Motor neuron (in vitro differentiated cells): ENCODE data around the gene ZNF740. TPM values are rescaled to one million over a fixed set of nuclear protein-coding genes. Genes with fewer than 3 reads are reported as not detected.

Experiments
- ATAC-seq, 8 experiments: fragments of 200-7000 bp; cut with Tn5 transposase; replicated peaks in 6 of 8; 2 replicates each; pipeline ENCODE4 v1.8.0; 2021; ENCODE audit warnings: mild to moderate bottlenecking in 8 of 8, moderate library complexity in 8 of 8
- H3K27ac ChIP-seq, 2 donors: fragments of 250-450 bp; sonication (Bioruptor Pico); 2 replicates each; pipeline ENCODE4 v1.9.0; 2021; ENCODE audit warnings: antibody characterized with exemption in 2 of 2, mild to moderate bottlenecking in 2 of 2, moderate library complexity in 1 of 2
- H3K4me1 ChIP-seq, 2 donors: fragments of 250-450 bp; sonication (Bioruptor Pico); replicated peaks in 1 of 2; 2 replicates each; pipeline ENCODE4 v1.6.1; 2021; ENCODE audit warnings: antibody characterized with exemption in 2 of 2, mild to moderate bottlenecking in 2 of 2, moderate library complexity in 1 of 2
- H3K4me3 ChIP-seq, 5 donors: fragments of 250-450 bp; sonication (Bioruptor Pico); 2 replicates each; pipeline ENCODE4 v1.9.0; 2021; ENCODE audit warnings: antibody characterized with exemption in 5 of 5, mild to moderate bottlenecking in 5 of 5, moderate library complexity in 4 of 5
- WGBS, 10 experiments: fragments of 450-650 bp; shearing (Covaris generic); methylation state at CpG; one replicate each; pipeline ENCODE4 v1.0.0; 2022; 5-methylcytosine and 5-hydroxymethylcytosine counted together
- in situ Hi-C, 9 experiments: fragments of 400-800 bp; cut with MboI; loops; one replicate each; pipeline ENCODE4 v1.15.0; 2021; ENCODE audit warnings: low sequenced_read_pairs in 9 of 9, low pct_unique_long_range_greater_than_20kb in 2 of 9; ENCODE audit not compliant: unreplicated experiment in 9 of 9
- total RNA-seq, 8 experiments: library from RNA; unstranded; fragments of 300-600 nt; gene quantifications; 2 replicates each; pipeline versions ENCODE4 v1.2.3 to v1.2.4, GENCODE V29; 2022

ZNF740 gene
- total RNA-seq, 8 experiments from 2014 or later: 13.8 to 39.8 (median 19.1) TPM

DNA sequence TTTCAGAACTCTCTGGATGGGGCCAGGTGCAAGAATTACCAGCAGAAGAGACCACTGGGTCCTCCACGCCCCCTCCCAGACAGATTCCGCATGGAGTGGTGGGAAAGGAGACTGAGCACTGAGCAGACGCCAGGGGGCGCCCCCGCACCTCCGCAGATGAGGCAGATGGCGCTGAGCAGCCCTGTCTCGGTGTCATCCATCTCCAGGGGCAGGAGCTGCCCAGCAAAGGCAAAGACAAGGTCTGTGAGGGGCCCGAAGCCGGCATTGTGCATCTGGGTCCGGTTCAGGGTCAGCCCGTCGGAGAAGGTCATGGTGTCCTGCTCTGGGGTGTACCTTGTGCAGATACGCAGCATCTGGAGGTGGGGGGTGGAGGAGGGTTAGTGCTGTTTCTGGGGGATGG lies 32.8 kb downstream of the ZNF740 start:
- Histone ChIP-seq H3K27ac (no peak overlapping the region), H3K4me1 (peaks cover 4 to 20% of the 10 kb centered on the region in 2 donors), H3K4me3 (no peak overlapping the region)
- in situ Hi-C loops: loop anchor here in 2 of 9 experiments (10.0 kb wide), 1 partner anchor 71 kb away; no protein-coding TSS in a partner anchor
- ATAC-seq: peak; percentile 56 to 98 (median 96)
- 0 to 2% methylated on average over 5 to 9 of the region's 14 CpGs; no CpG with 5 or more reads in 8 of the 10 experiments for WGBS, 10 experiments

DNA sequence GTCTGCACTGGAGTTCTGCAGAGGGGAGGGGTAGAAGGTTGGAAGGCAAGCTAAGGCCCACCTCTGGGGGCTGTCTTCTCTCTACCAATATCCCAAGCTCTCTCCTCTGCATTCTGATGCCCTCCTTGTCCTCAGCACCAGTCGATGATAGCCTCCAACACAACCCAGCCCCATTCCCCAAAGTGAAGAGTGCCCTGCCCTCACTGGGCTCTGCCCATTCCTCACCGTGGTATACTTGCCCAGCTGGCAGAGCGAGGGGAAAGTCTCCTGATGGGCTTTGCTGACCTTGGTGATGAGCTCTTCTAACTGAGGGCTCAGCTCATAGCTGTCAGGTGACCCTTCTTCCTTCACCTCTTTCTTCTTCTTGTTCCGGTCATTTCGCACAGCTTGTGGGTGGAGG lies 33.7 kb downstream of the ZNF740 start:
- in situ Hi-C loops: loop anchor here in 2 of 9 experiments (10.0 kb wide), 1 partner anchor 71 kb away; no protein-coding TSS in a partner anchor
- 80 to 100% (median 90%) methylated on average over 1 to 3 of the region's 5 CpGs; no CpG with 5 or more reads in 5 of the 10 experiments for WGBS, 10 experiments
- ATAC-seq: no peak
- peaks cover 8 to 28% of the 10 kb centered on the region in 2 donors for H3K4me1 ChIP-seq
- no peak overlapping the region for H3K27ac ChIP-seq
- H3K4me3 ChIP-seq: no peak overlapping the region

DNA sequence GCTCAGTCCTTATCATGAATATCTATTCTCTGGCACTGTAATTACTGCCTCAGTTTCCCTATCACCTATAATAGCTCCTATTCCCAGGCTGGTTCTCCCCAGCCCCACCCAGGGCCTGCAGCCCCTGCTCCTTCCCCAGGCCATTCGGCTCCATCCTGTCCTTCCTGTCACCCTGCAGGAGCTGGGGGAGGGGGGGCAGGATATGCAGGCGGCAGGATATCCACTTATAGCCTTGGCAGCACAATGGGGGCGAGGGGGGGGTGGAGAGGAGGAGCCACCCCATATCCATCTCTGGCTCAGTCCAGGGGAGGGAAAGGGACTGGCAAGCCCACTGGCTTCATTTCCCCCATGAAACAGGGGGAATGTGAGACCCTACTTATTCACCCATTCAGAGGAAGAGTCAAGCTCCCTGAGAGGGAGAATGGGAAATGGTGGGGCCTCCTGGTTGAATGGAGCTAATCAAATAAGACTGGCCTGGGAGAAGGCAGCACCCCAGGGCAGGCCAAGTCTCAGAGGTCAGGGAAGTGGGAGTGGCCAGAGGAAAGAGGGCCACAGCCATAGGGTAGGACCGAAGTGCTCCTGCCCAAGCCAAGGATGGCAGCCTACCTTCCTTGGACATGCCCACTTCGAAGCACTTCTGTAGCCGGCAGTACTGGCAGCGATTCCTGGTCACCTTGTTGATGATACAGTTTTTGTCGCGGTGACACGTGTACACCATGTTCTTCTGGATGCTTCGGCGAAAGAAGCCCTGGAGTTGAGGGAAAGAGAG lies 34.3 kb downstream of the ZNF740 start:
- no peak overlapping the region for H3K27ac ChIP-seq
- in situ Hi-C loops: loop anchor here in 2 of 9 experiments (10.0 kb wide), 1 partner anchor 70 kb away; no protein-coding TSS in a partner anchor
- no peak for ATAC-seq
- 65 to 80% (median 76%) methylated on average over 2 to 6 of the region's 12 CpGs; no CpG with 5 or more reads in 6 of the 10 experiments for WGBS, 10 experiments
- H3K4me3 ChIP-seq: no peak overlapping the region
- H3K4me1 ChIP-seq: peaks cover 9 to 33% of the 10 kb centered on the region in 2 donors

DNA sequence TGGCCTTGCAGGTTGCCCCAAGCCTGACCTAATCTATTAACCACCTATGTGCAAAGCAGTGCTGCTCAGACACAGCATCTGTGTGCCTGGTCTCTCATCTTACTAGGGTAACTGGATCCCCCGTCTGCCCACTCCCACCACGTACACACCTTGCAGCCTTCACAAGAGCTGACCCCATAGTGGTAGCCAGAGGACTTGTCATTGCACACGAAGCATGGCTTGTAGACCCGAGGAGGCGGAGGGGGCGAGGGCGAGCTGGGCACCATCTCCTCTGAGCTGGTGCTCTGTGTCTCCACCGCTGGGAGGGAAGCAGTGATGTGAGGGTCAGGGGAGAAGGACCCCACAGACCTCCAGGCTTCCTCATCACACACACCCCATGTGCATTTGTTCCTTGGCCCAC lies 35.0 kb downstream of the ZNF740 start:
- 90 to 96% methylated on average over 5 to 7 of the region's 8 CpGs; no CpG with 5 or more reads in 8 of the 10 experiments for WGBS, 10 experiments
- in situ Hi-C loops: loop anchor here in 2 of 9 experiments (10.0 kb wide), 1 partner anchor 69 kb away; no protein-coding TSS in a partner anchor
- peaks cover 9 to 33% of the 10 kb centered on the region in 2 donors for H3K4me1 ChIP-seq
- ATAC-seq: no peak
- no peak overlapping the region for H3K4me3 ChIP-seq
- H3K27ac ChIP-seq: no peak overlapping the region

DNA sequence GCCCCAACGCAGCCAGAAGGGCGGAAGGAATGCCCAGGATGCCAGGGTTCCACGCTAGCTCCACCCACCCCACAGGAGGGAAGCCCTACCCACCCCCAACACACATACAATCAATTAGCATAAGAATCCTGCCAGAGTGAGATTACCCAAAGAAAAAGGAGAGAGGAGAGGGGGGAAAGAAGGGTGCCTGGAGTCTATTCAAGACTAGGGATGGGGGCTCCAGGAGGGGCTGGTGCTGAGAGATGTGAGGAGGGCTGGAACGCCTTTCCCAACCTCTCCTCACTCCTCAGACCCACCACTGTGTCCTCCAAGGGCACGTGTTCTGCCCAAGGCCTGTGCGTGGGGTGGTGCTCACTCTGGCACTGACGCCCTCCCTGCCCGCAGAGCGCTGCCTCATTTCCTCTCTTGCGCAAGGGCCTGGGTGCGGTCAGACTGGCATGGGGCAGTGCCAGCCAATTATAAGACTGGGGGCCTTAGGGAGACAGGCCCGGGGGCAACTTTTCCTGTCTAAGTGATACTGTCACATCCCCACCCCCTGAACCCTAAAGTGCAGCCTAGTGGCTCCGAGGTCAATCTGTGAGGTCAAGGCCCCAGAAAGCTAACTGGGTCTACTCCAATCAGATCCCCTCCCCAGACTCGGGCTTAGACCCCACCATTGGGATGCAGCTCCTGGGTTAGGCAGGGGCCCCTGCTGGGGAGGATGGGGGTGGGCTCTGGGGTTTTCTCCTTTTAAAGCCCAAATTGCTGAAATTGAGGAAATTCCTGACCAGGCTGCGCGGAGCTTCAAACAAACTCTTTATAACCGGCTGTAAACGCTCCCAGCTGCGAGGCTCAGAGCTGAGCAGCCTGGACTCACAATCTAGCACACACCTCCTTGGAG lies 36.8 kb downstream of the ZNF740 start:
- H3K4me1 ChIP-seq: peaks cover 14 to 39% of the 10 kb centered on the region in 2 donors
- no peak overlapping the region for H3K27ac ChIP-seq
- no peak for ATAC-seq
- in situ Hi-C loops: loop anchor here in 2 of 9 experiments (10.0 kb wide), 1 partner anchor 68 kb away; no protein-coding TSS in a partner anchor
- H3K4me3 ChIP-seq: no peak overlapping the region
- 20 to 40% (median 33%) methylated on average over 1 to 8 of the region's 19 CpGs; no CpG with 5 or more reads in 6 of the 10 experiments for WGBS, 10 experiments

DNA sequence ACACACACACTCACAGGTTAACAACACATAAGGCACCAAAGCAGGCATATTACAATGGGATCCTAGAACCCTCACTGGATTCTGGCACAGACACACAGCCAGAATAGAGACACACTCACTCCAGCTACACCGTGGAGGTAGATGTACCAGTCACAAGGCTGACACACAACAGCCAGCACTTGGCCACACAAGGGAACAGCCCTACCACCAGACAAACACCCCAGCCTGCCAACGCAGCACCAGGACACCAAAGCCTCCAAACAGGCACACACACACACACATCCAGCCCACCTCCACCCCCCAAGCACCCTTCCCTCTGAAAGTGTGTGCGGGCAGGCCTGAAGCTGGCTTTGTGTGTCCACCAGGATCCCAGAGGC lies 37.4 kb downstream of the ZNF740 start:
- Histone ChIP-seq H3K27ac (no peak overlapping the region), H3K4me1 (peaks cover 20 to 45% of the 10 kb centered on the region in 2 donors), H3K4me3 (no peak overlapping the region)
- no peak for ATAC-seq
- in situ Hi-C loops: loop anchor here in 2 of 9 experiments (10.0 kb wide), 1 partner anchor 67 kb away; no protein-coding TSS in a partner anchor
- 12 to 60% methylated on average over 1 to 3 of the region's 3 CpGs; no CpG with 5 or more reads in 8 of the 10 experiments for WGBS, 10 experiments

DNA sequence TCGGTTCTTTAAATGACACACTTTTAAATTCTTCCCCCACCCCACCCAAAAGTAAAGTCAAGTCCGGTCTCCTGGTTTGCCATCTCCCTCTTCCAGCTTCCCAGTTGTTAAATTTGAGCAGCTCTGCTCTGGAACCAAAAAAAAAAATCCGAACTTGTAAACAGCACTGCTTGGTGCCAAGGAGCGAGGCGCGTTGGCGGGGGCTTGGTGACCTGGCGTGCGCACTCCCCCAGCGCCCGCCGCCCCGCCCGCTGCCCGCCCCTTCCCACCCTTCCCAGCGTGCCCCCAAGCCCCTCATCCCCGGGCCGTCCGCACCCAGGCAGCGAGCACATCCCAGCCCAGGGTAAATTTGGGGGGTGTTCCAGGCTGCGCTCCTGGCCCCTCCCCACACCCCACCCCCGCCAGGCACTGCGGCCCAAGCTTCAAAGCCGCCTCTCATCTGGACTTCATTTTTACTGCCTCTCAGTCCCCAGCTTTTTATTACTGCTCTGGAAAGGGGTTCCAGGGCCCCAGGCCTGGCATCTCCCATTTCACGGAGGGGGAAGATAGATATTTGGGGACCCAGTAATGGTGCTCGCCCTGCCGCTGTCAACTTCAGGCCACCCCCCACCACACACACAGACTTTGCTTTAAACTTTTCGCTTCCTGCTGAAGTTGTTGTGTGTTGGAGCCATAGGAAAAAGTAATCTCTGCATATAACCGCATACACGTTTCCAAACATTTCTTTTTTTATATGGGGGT lies 38.2 kb downstream of the ZNF740 start:
- ATAC-seq: no peak
- H3K4me1 ChIP-seq: peaks cover 25 to 47% of the 10 kb centered on the region in 2 donors
- no peak overlapping the region for H3K27ac ChIP-seq
- WGBS, 10 experiments: 4 to 60% (median 24%) methylated on average over 1 to 4 of the region's 30 CpGs; no CpG with 5 or more reads in 3 of the 10 experiments
- H3K4me3 ChIP-seq: peak overlapping the region in 4 of 5 donors; percentile 41 to 51 (median 44)
- in situ Hi-C loops: loop anchor here in 2 of 9 experiments (10.0 kb wide), 1 partner anchor 66 kb away; no protein-coding TSS in a partner anchor

DNA sequence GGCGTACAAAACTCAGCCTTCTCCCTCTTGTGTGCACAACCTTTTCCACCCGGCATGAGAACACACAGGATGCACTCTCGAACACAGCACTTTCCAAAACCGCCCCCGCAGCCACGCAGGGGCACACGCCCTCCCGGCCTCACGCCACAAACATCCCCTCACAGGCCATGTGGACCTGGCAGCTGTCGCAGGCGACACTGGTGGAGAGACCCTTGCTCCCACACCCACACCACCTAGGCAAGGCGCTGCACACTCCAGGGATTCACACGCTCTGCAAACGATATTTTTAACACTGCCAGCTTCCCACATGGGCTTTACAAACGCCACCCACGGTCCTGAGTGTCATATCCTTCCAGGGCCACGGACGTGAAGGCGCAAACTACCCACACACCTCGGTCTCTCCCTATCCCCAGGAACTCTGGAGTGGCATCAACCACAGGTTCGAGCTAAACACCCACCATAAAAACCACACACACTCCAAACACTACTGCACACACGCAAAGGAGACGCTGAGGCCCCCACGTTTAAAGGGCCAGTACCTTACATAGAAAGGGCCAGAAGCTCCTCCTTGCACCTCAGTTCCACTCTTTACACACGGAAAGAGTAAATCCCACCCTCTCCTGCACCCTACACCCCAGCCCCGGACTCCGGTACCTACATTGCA lies 38.9 kb downstream of the ZNF740 start:
- in situ Hi-C loops: loop anchor here in 2 of 9 experiments (10.0 kb wide), 1 partner anchor 65 kb away; no protein-coding TSS in a partner anchor
- peak overlapping the region; percentile 41 to 51 (median 43) for H3K4me3 ChIP-seq
- H3K4me1 ChIP-seq: peaks cover 32 to 54% of the 10 kb centered on the region in 2 donors
- 0 to 16% (median 7%) methylated on average over 1 to 14 of the region's 27 CpGs; no CpG with 5 or more reads in 4 of the 10 experiments for WGBS, 10 experiments
- peak overlapping the region in 1 of 2 donors; percentile 12 for H3K27ac ChIP-seq
- peak in 1 of 8 experiments; percentile 2 for ATAC-seq

DNA sequence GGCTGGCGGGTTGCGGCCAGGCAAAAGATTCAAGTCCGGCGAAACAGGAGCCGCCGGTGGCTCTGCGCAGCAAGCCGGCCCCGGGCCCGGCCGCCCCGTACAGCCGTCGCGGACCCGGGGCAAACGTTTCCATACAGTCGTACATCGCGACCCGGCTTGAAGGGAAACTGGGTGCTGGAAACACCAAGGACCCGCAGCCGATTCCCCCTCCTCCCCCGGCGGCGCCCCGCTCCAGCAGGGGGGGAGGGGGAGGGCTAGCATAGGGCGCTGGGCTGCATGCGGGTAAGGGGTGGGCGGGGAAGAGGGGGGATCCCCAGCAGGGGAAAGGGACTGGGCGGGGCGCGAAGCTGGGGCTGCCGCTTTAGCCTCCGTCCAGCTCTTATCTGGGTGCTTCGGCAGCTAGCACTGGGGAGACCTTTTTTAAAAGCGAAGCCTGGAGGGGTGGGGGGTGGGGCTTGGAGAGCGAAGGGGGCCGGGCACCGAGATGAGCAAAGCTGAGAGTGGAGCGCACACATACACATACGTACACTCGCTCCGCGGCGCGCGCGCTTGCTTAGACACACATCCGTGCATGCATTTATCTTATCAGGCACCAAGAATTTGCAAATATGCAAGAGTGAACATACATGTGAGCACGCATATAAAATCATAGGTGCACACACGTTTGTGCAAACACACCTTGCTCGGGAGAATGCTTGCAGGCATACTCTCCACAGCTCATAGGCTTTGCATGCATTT lies 39.6 kb downstream of the ZNF740 start:
- H3K27ac ChIP-seq: peak overlapping the region; percentile 52 to 85
- in situ Hi-C loops: loop anchor here in 2 of 9 experiments (10.0 kb wide), 1 partner anchor 65 kb away; no protein-coding TSS in a partner anchor
- peak; percentile 4 to 31 (median 8) for ATAC-seq
- WGBS, 10 experiments: 0 to 7% (median 1%) methylated on average over 2 to 8 of the region's 53 CpGs; no CpG with 5 or more reads in 6 of the 10 experiments
- H3K4me3 ChIP-seq: peak overlapping the region; percentile 41 to 51 (median 43)
- peaks cover 38 to 61% of the 10 kb centered on the region in 2 donors for H3K4me1 ChIP-seq

DNA sequence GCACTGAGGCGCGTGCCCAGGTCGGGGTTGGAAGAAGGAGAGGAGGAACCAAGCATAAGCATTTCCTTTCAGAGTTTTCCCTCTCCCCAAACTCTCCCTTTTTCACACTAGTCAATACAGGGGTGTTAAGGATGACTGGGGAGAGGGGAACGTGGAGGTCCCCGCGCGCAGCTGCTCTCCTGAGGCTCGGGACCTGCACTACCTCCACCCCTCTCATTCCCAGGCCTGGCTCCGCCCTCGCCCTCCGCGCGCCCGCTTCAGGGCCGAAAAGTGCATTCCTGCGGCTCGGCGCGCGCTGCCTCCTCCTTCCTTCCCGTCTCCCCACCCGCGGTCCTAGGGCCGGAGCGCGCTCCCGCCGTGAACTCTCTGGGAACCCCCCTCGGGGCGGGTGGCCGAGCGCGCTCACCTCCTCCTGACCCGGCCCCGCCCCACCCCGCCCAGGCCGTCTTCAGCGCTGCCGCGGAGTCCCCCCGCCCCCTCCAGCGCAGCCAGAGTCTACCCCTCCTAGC lies 40.2 kb downstream of the ZNF740 start:
- peak; percentile 62 to 80 (median 76) for ATAC-seq
- in situ Hi-C loops: no loop called here
- 0 to 4% (median 0%) methylated on average over 1 to 7 of the region's 42 CpGs; no CpG with 5 or more reads in 5 of the 10 experiments for WGBS, 10 experiments
- Histone ChIP-seq H3K4me3 (peak overlapping the region; percentile 41 to 51 (median 43)), H3K27ac (peak overlapping the region; percentile 85 to 93), H3K4me1 (peaks cover 41 to 66% of the 10 kb centered on the region in 2 donors)
